AG09309 (cell line): ENCODE results near the gene ADAMTS6.

ENCODE experiments used
- DNase-seq: peaks from one replicate; pipeline ENCODE4 v3.0.0-alpha.2; 2010; ENCODE audit warnings: low read depth
- H3K4me3 ChIP-seq: 2 replicates; pipeline ENCODE4 v1.5.1; 2011; ENCODE audit warnings: mild to moderate bottlenecking, low read depth, low read length, moderate library complexity; ENCODE audit not compliant: control insufficient read depth
- CTCF ChIP-seq: IDR thresholded peaks from 2 replicates; pipeline ENCODE4 v1.5.1; 2011; ENCODE audit warnings: mild to moderate bottlenecking, low read depth, low read length, inconsistent platforms; ENCODE audit not compliant: insufficient read depth, control insufficient read depth; ENCODE audit errors: missing control alignments

ADAMTS6 gene

GRCh38 chr5:65271906-65272305 lies 209.8 kb downstream of the ADAMTS6 start:
- TF ChIP-seq CTCF: no peak
- DNase-seq: no peak
- no peak overlapping the region for H3K4me3 ChIP-seq

GRCh38 chr5:65268525-65268924 lies 213.2 kb downstream of the ADAMTS6 start:
- no peak overlapping the region for H3K4me3 ChIP-seq

GRCh38 chr5:65264420-65264819 lies 217.3 kb downstream of the ADAMTS6 start:
- no peak for DNase-seq
- no peak overlapping the region for H3K4me3 ChIP-seq
- no peak for TF ChIP-seq CTCF

More at GRCh38 chr5:65268525-65268924, 213.2 kb downstream of the ADAMTS6 start:
- no peak for DNase-seq
- no peak for TF ChIP-seq CTCF

- no peak for TF ChIP-seq CTCF
- H3K4me3 ChIP-seq: no peak overlapping the region
- DNase-seq: peak; percentile 11
Observed at GRCh38 chr5:65263321-65263720, 218.4 kb downstream of the ADAMTS6 start.

- no peak overlapping the region for H3K4me3 ChIP-seq
- TF ChIP-seq CTCF: no peak
- DNase-seq: peak; percentile 86
Observed at GRCh38 chr5:65262649-65263059, 219.1 kb downstream of the ADAMTS6 start.

GRCh38 chr5:65262096-65262495 lies 219.6 kb downstream of the ADAMTS6 start:
- no peak for DNase-seq
- H3K4me3 ChIP-seq: no peak overlapping the region
- TF ChIP-seq CTCF: no peak

GRCh38 chr5:65261499-65261898 lies 220.2 kb downstream of the ADAMTS6 start:
- no peak for DNase-seq
- no peak overlapping the region for H3K4me3 ChIP-seq
- TF ChIP-seq CTCF: no peak
